GM23338 (cell line): Measurements from ENCODE around the gene SLC26A6. TPM values are rescaled to one million over a fixed set of nuclear protein-coding genes. Genes with fewer than 3 reads are reported as not detected.

Experiments used
- ATAC-seq: fragments of 200-7000 bp; cut with Tn5 transposase; 3 replicates; pipeline ENCODE4 v1.9.1; 2020
- DNase-seq: peaks from one replicate; pipeline ENCODE4 v3.0.0-alpha.2; 2015; ENCODE audit warnings: low spot score
- H2AFZ ChIP-seq: fragments of 200-600 bp; sonication (generic); 2 replicates; pipeline ENCODE4 v1.8.0; 2016; ENCODE audit warnings: antibody characterized with exemption, mild to moderate bottlenecking, moderate library complexity
- H3F3A ChIP-seq: fragments of 200-600 bp; sonication (generic); replicated peaks from 2 replicates; pipeline ENCODE4 v1.8.0; 2017; ENCODE audit warnings: antibody characterized with exemption, mixed run types, low read depth
- H3K27ac ChIP-seq: fragments of 200-600 bp; sonication (generic); 2 replicates; pipeline ENCODE4 v1.6.1; 2016; ENCODE audit warnings: low read depth
- H3K27me3 ChIP-seq: fragments of 200-600 bp; sonication (generic); 2 replicates; pipeline ENCODE4 v1.8.0; 2016; ENCODE audit warnings: mild to moderate bottlenecking, mixed run types, moderate library complexity; ENCODE audit not compliant: insufficient read depth
- H3K36me3 ChIP-seq: fragments of 200-600 bp; sonication (generic); 2 replicates; pipeline ENCODE4 v1.8.0; 2016; ENCODE audit warnings: mild to moderate bottlenecking; ENCODE audit not compliant: insufficient read depth
- H3K4me1 ChIP-seq: fragments of 200-600 bp; sonication (generic); 2 replicates; pipeline ENCODE4 v1.8.0; 2016; ENCODE audit warnings: mild to moderate bottlenecking, moderate library complexity; ENCODE audit not compliant: insufficient read depth
- H3K4me2 ChIP-seq: fragments of 200-600 bp; sonication (generic); 2 replicates; pipeline ENCODE4 v1.7.1; 2017; ENCODE audit warnings: mixed run types
- H3K4me3 ChIP-seq: fragments of 200-600 bp; sonication (generic); 2 replicates; pipeline ENCODE4 v1.6.1; 2016; ENCODE audit warnings: mixed run types
- H3K79me2 ChIP-seq: fragments of 200-600 bp; sonication (generic); replicated peaks from 2 replicates; pipeline ENCODE4 v1.8.0; 2017; ENCODE audit warnings: mild to moderate bottlenecking; ENCODE audit not compliant: insufficient read depth
- H3K9me2 ChIP-seq: fragments of 200-600 bp; sonication (generic); 2 replicates; pipeline ENCODE4 v1.8.0; 2017; ENCODE audit not compliant: insufficient read depth
- H4K20me1 ChIP-seq: fragments of 200-600 bp; sonication (generic); replicated peaks from 2 replicates; pipeline ENCODE4 v1.8.0; 2017; ENCODE audit warnings: mild to moderate bottlenecking; ENCODE audit not compliant: insufficient read depth
- H3K27ac Mint-ChIP-seq: 2 replicates; pipeline ENCODE4 v1.8.0; 2020; ENCODE audit warnings: inconsistent platforms, mild to moderate bottlenecking, moderate library complexity, mixed read lengths
- H3K27me3 Mint-ChIP-seq: 3 replicates; pipeline ENCODE4 v1.8.0; 2022; ENCODE audit warnings: low read depth, mild to moderate bottlenecking, moderate library complexity, mixed read lengths, inconsistent platforms; ENCODE audit not compliant: insufficient read depth, poor library complexity
- H3K36me3 Mint-ChIP-seq: 3 replicates; pipeline ENCODE4 v1.8.0; 2021; ENCODE audit warnings: low read depth, mild to moderate bottlenecking, inconsistent platforms, moderate library complexity, mixed read lengths
- H3K4me1 Mint-ChIP-seq: 3 replicates; pipeline ENCODE4 v1.8.0; 2020; ENCODE audit warnings: mild to moderate bottlenecking, inconsistent platforms, mixed read lengths
- H3K4me3 Mint-ChIP-seq: 3 replicates; pipeline ENCODE4 v1.8.0; 2021; ENCODE audit warnings: moderate library complexity, mild to moderate bottlenecking, inconsistent platforms, mixed read lengths
- H3K9me3 Mint-ChIP-seq: 3 replicates; pipeline ENCODE4 v1.8.0; 2020; ENCODE audit warnings: moderate library complexity, mild to moderate bottlenecking, inconsistent platforms, mixed read lengths
- JUNB ChIP-seq: IDR thresholded peaks from one replicate; pipeline ENCODE4 v1.6.1; 2016; ENCODE audit warnings: antibody characterized with exemption; ENCODE audit not compliant: unreplicated experiment
- NANOG ChIP-seq: IDR thresholded peaks from 2 replicates; pipeline ENCODE4 v1.6.1; 2016; ENCODE audit warnings: antibody characterized with exemption, borderline replicate concordance
- ZNF114 ChIP-seq: fragments of 250-450 bp; sonication (Bioruptor Pico); IDR thresholded peaks from 2 replicates; pipeline ENCODE4 v1.5.0; 2020; ENCODE audit warnings: mild to moderate bottlenecking, moderate library complexity
- ZNF331 ChIP-seq: fragments of 250-450 bp; sonication (Bioruptor Pico); IDR thresholded peaks from 2 replicates; pipeline ENCODE4 v1.5.0; 2020; ENCODE audit warnings: low read depth, mild to moderate bottlenecking, moderate library complexity
- ZNF462 ChIP-seq: fragments of 250-450 bp; sonication (Bioruptor Pico); IDR thresholded peaks from 2 replicates; pipeline ENCODE4 v1.5.0; 2020; ENCODE audit warnings: mild to moderate bottlenecking, moderate library complexity
- polyA plus RNA-seq: library from polyadenylated mRNA; unstranded; fragments of >200 nt; fragmentation: Nextera tagmentation; extraction: Ambion mirVana; gene quantifications from 2 replicates; pipeline ENCODE4 v1.2.1, GENCODE V29; 2016
- total RNA-seq: library from RNA; depleted of rRNA; stranded (reverse); fragments of >200 nt; shearing (Covaris generic); gene quantifications from 2 replicates; pipeline ENCODE4 v1.2.3, GENCODE V29; 2014

Gene SLC26A6
- total and polyA plus RNA-seq, 2 experiments from 2014 or later = 34.3 to 96.4 TPM

GRCh38 chr3:48679411-48680391, 44.4 kb upstream of the SLC26A6 start:
- no peak overlapping the region for H3K4me3 Mint-ChIP-seq
- peaks cover 67% of the 10 kb centered on the region for H3K36me3 Mint-ChIP-seq
- H3K9me2 ChIP-seq = no peaks in the 10 kb centered on the region
- no peak overlapping the region for H3K4me3 ChIP-seq
- H3K9me3 Mint-ChIP-seq = no peaks in the 10 kb centered on the region; the same call in 2 of the 3 replicates
- peaks cover 9% of the 10 kb centered on the region for H3K4me1 Mint-ChIP-seq
- H3K36me3 ChIP-seq = no peaks in the 10 kb centered on the region
- no peaks in the 10 kb centered on the region for H3K27me3 ChIP-seq
- H2AFZ ChIP-seq = no peak overlapping the region
- DNase-seq (no peak), ATAC-seq (no peak)
- H3K79me2 ChIP-seq = peaks cover 11% of the 10 kb centered on the region
- peaks cover 4% of the 10 kb centered on the region for H3K4me1 ChIP-seq
- no peak for TF ChIP-seq ZNF331 (CRISPR knock-in tag)
- H4K20me1 ChIP-seq = peaks cover 2% of the 10 kb centered on the region; the same call in 1 of the 2 replicates
- no peaks in the 10 kb centered on the region for H3F3A ChIP-seq
- H3K27ac ChIP-seq = no peak overlapping the region
- H3K27me3 Mint-ChIP-seq = peaks cover 15% of the 10 kb centered on the region
- no peak overlapping the region; the same call in 1 of the 2 replicates for H3K27ac Mint-ChIP-seq
- no peak overlapping the region for H3K4me2 ChIP-seq

GRCh38 chr3:48678566-48679380, 43.5 kb upstream of the SLC26A6 start:
- Mint-ChIP-seq H3K4me3 (no peak overlapping the region), H3K27me3 (peaks cover 15% of the 10 kb centered on the region), H3K27ac (no peak overlapping the region), H3K9me3 (no peaks in the 10 kb centered on the region; the same call in 2 of the 3 replicates), H3K4me1 (peaks cover 2% of the 10 kb centered on the region), H3K36me3 (peaks cover 67% of the 10 kb centered on the region)
- no peaks in the 10 kb centered on the region for H3K36me3 ChIP-seq
- DNase-seq (no peak), ATAC-seq (no peak)
- TF ChIP-seq JUNB (no peak), NANOG (no peak), ZNF462 (no peak), ZNF114 (CRISPR knock-in tag) (no peak)
- H3K27ac ChIP-seq = no peak overlapping the region
- H3K4me2 ChIP-seq = no peak overlapping the region
- no peaks in the 10 kb centered on the region for H3K4me1 ChIP-seq
- no peak overlapping the region for H3K4me3 ChIP-seq
- no peaks in the 10 kb centered on the region for H3K27me3 ChIP-seq
- no peaks in the 10 kb centered on the region for H3F3A ChIP-seq
- H2AFZ ChIP-seq = no peak overlapping the region
- 0 out of 2 replicates have a peak, but pooled peaks cover 5% of the 10 kb centered on the region for H3K79me2 ChIP-seq
- no peaks in the 10 kb centered on the region for H3K9me2 ChIP-seq
- peaks cover 2% of the 10 kb centered on the region; the same call in 1 of the 2 replicates for H4K20me1 ChIP-seq
